ENCODE data around the gene CD180.

CD180 gene

DNA sequence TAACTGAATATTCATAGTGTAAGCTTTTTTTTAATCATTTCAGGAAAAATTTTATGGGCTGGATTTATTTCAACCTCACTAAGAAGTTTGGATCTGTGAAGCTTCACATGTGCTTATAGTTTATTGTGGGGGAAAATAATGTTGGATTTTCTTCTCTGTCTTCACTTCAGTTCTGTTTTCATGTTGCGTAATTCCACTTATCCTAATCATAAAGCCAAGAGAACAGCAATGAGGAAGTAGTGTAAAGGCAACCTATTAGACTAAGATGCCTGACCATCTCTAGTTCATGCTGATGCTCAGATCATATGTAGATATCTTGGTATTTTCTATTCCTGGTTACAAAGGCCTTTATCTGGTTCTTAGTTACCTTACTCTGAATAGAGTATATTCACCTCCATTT is 50.0 kb downstream of the CD180 start:
- in situ Hi-C loops (cut with MboI; ENCODE audit: low sequenced_read_pairs, unreplicated experiment), result no loop called here
- TF ChIP-seq CTCF (IDR thresholded peaks at IDR 0.05; ENCODE audit: borderline replicate concordance, control extremely low read depth, extremely low read depth, insufficient read depth, missing control alignments), result no peak
- no peak for DNase-seq (ENCODE audit: low spot score)

DNA sequence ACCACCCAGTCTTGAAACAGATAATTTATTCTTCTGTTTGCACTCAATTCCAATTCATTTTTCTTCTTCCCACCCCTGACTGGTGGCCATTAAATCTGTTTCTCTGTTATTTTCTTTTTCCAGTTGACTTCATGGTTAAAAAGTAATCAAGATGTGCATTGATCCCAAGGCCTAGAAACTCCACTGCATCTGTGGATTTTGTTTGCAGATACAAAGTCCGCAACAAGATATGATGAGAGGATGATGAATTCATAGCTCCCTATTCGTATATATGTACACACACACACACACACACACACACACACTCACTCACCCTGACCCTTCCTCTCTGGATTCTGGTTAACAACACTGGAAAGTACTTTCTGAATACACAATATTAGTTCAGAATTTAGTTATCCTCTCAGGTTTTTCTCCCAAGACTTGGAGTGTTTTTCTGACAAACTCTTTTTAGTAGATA is 52.4 kb downstream of the CD180 start:
- TF ChIP-seq CTCF (IDR thresholded peaks at IDR 0.05; ENCODE audit: borderline replicate concordance, control extremely low read depth, extremely low read depth, insufficient read depth, missing control alignments), result no peak
- no peak for DNase-seq (ENCODE audit: low spot score)
- in situ Hi-C loops (cut with MboI; ENCODE audit: low sequenced_read_pairs, unreplicated experiment), result no loop called here

- in situ Hi-C loops (cut with MboI; ENCODE audit: low sequenced_read_pairs, unreplicated experiment), result no loop called here
- no peak for TF ChIP-seq CTCF (IDR thresholded peaks at IDR 0.05; ENCODE audit: borderline replicate concordance, control extremely low read depth, extremely low read depth, insufficient read depth, missing control alignments)
- DNase-seq (ENCODE audit: low spot score), result no peak
Measured at GRCh38 chr5:67143549-67143948, 53.0 kb downstream of the CD180 start.

GRCh38 chr5:67142816-67143215 is 53.8 kb downstream of the CD180 start:
- in situ Hi-C loops (cut with MboI; ENCODE audit: low sequenced_read_pairs, unreplicated experiment), result no loop called here
- no peak for TF ChIP-seq CTCF (IDR thresholded peaks at IDR 0.05; ENCODE audit: borderline replicate concordance, control extremely low read depth, extremely low read depth, insufficient read depth, missing control alignments)
- no peak for DNase-seq (ENCODE audit: low spot score)

DNA sequence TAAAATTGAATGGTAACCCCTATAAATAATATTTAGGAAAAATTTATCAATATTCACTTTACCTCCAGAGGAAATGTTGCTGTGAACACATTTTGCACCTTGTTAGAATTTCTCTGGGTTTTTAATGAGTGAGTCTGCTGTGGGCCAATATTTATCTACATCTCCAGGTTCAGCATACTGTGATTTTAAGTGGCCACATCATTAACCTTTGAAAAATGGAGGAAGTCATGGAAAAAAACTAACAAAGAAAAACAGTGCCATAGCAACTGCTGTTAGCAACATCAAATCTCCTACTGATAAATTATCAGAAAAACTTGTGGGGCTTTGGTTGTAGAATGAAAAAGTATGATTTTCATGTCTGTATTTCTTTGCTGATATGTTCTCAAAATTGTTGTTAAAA is 55.0 kb downstream of the CD180 start:
- DNase-seq (ENCODE audit: low spot score), result no peak
- no peak for TF ChIP-seq CTCF (IDR thresholded peaks at IDR 0.05; ENCODE audit: borderline replicate concordance, control extremely low read depth, extremely low read depth, insufficient read depth, missing control alignments)
- in situ Hi-C loops (cut with MboI; ENCODE audit: low sequenced_read_pairs, unreplicated experiment), result no loop called here

- DNase-seq (ENCODE audit: low spot score), result no peak
Measured at GRCh38 chr5:67140413-67140812, 56.2 kb downstream of the CD180 start.

More at GRCh38 chr5:67140413-67140812, 56.2 kb downstream of the CD180 start:
- TF ChIP-seq CTCF (IDR thresholded peaks at IDR 0.05; ENCODE audit: borderline replicate concordance, control extremely low read depth, extremely low read depth, insufficient read depth, missing control alignments), result no peak
- in situ Hi-C loops (cut with MboI; ENCODE audit: low sequenced_read_pairs, unreplicated experiment), result no loop called here

Data from GM13976 (cell line).